ENCODE results near the gene MICAL2.
A peak's percentile ranks its signal among the peaks of the same experiment; 100 is the strongest.

Gene MICAL2

GRCh38 chr11:12110201-12110713, at the start of gene MICAL2:
MICAL2 (plus strand) TSS chr11:12110590; CDS start chr11:12162156, 51,566 bp downstream.
- DNase-seq: peak; percentile 11 to 68

GRCh38 chr11:12061851-12062560, 48.4 kb upstream of the MICAL2 start:
- no peak for DNase-seq

GRCh38 chr11:12063251-12063650, 47.1 kb upstream of the MICAL2 start:
- DNase-seq: no peak

GRCh38 chr11:12064136-12064953, 46.0 kb upstream of the MICAL2 start:
- no peak for DNase-seq

- no peak for DNase-seq
Observed at GRCh38 chr11:12064954-12065280, 45.5 kb upstream of the MICAL2 start.

GRCh38 chr11:12066056-12066798, 44.2 kb upstream of the MICAL2 start:
- no peak for DNase-seq

GRCh38 chr11:12066799-12067508, 43.4 kb upstream of the MICAL2 start:
- DNase-seq: peak in 1 of 2 experiments; percentile 53

GRCh38 chr11:12067796-12068357, 42.5 kb upstream of the MICAL2 start:
- DNase-seq: no peak

- DNase-seq: no peak
Observed at GRCh38 chr11:12069066-12069676, 41.2 kb upstream of the MICAL2 start.

- DNase-seq: no peak
Observed at GRCh38 chr11:12070446-12071267, 39.7 kb upstream of the MICAL2 start.

- DNase-seq: no peak
Observed at GRCh38 chr11:12071574-12071973, 38.8 kb upstream of the MICAL2 start.

GRCh38 chr11:12073436-12073835, 37.0 kb upstream of the MICAL2 start:
- no peak for DNase-seq

- DNase-seq: no peak
Observed at GRCh38 chr11:12073886-12074285, 36.5 kb upstream of the MICAL2 start.

GRCh38 chr11:12074529-12075195, 35.7 kb upstream of the MICAL2 start:
- peak in 1 of 2 experiments; percentile 10 for DNase-seq

GRCh38 chr11:12075291-12075690, 35.1 kb upstream of the MICAL2 start:
- no peak for DNase-seq

GRCh38 chr11:12075822-12076821, 34.3 kb upstream of the MICAL2 start:
- peak; percentile 59 to 69 for DNase-seq

GRCh38 chr11:12076840-12077534, 33.4 kb upstream of the MICAL2 start:
- DNase-seq: peak in 1 of 2 experiments; percentile 38
